ENCODE measurements around the gene GLIS1.

DNA sequence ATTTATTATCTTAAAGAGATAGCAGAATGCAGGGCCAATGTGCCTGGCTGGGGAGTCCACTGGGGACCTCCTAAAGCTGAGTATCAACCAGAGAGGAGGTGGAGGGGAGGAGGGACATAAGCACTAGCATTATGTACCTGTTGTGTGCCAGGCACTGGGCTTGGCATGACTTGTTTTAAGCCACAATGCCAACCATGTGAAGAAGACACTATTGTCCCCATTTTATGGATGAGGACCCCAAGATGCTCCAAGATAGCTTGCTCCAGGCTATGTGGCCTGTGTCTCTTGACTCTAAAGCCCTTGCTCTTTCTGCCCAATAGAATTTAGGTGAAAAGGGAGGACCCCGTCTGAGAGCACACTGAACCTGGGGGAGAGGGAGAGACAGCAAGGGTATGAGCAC, 111.3 kb downstream of the GLIS1 start:
- TF ChIP-seq, protein P1, sequence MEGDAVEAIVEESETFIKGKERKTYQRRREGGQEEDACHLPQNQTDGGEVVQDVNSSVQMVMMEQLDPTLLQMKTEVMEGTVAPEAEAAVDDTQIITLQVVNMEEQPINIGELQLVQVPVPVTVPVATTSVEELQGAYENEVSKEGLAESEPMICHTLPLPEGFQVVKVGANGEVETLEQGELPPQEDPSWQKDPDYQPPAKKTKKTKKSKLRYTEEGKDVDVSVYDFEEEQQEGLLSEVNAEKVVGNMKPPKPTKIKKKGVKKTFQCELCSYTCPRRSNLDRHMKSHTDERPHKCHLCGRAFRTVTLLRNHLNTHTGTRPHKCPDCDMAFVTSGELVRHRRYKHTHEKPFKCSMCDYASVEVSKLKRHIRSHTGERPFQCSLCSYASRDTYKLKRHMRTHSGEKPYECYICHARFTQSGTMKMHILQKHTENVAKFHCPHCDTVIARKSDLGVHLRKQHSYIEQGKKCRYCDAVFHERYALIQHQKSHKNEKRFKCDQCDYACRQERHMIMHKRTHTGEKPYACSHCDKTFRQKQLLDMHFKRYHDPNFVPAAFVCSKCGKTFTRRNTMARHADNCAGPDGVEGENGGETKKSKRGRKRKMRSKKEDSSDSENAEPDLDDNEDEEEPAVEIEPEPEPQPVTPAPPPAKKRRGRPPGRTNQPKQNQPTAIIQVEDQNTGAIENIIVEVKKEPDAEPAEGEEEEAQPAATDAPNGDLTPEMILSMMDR (IDR thresholded peaks at IDR 0.05), result no peak
- no peak for TF ChIP-seq POLR2A (IDR thresholded peaks at IDR 0.05)

Measured in ovary (tissue), 3 donors.